HUES64 (cell line): ENCODE measurements around the gene PANK2.
"Not testable (repeated sequence)": the region's sequence is repeated elsewhere in the genome, so short reads cannot be mapped to it uniquely, and the experiment has no call there.

Source experiments
- H3K27ac ChIP-seq: 2 replicates; pipeline ENCODE4 v1.7.0; 2013; ENCODE audit warnings: low read depth, low read length, inconsistent platforms
- H3K27me3 ChIP-seq: 2 replicates; pipeline ENCODE4 v1.6.1; 2013; ENCODE audit warnings: mild to moderate bottlenecking, low read length; ENCODE audit not compliant: insufficient read depth
- H3K36me3 ChIP-seq: 2 replicates; pipeline ENCODE4 v1.6.1; 2013; ENCODE audit warnings: mild to moderate bottlenecking, low read length; ENCODE audit not compliant: insufficient read depth
- H3K4me1 ChIP-seq: 2 replicates; pipeline ENCODE4 v1.6.1; 2013; ENCODE audit warnings: mild to moderate bottlenecking, low read length, moderate library complexity; ENCODE audit not compliant: insufficient read depth
- H3K4me3 ChIP-seq: 2 replicates; pipeline ENCODE4 v1.5.1; 2013; ENCODE audit warnings: mild to moderate bottlenecking, low read length, moderate library complexity
- H3K9ac ChIP-seq: 2 replicates; pipeline ENCODE4 v1.6.1; 2013; ENCODE audit warnings: mild to moderate bottlenecking, low read depth, low read length
- H3K9me3 ChIP-seq: 2 replicates; pipeline ENCODE4 v1.6.1; 2013; ENCODE audit warnings: low read depth, low read length; ENCODE audit not compliant: insufficient read depth
- WGBS: fragments of 150-250, 120-280 bp; methylation state at CpG from one replicate; pipeline ENCODE4 v1.1.7; 2013; ENCODE audit warnings: missing lambda C conversion rate; 5-methylcytosine and 5-hydroxymethylcytosine counted together

The PANK2 gene

DNA sequence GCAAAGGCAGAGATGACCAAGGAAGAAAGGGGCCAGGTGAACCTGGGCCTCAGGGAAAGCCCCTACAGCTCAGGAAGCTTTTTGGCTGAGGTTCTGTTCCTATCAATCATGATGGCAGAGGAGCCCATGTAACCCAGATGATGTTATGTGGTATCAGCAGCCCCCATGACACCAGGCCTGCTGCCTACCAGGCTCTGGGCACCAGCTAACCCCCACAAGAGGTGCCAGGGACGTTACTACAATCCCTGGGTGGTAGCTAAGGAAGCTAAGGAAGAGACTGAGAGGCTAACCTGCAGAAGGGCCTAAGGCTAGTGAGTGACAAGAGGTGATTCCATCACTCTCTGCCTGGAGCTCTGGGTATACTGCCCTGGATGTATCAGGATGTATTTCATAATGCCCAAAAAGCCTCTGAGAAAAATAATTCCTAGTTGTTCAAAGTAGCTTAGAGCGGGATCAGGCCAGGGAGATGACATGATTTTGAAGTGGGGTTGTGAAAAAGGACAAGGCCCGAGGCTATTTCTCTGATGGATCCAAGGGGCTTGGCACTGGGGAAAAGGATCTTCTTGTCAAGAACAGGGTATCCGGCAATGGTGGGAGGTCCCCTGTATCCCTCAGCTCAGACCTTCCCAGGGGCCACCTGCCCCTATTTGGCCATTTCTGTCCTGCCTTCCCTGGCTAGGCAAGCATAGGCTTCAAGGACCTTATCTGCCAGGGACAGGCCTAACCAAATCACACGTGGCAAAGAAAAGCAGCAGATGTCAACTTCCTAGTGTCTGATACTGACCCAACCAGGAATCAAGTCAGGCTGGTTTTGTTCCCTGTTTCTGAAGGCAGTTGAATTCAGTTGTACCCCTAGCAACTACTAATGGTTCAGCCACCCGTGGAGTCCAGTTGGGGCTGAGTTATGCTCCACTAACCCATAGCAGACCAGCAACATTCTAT lies 41.3 kb downstream of the PANK2 start:
- no peaks in the 10 kb centered on the region; the same call in 1 of the 2 replicates for H3K4me1 ChIP-seq
- no peaks in the 10 kb centered on the region for H3K27me3 ChIP-seq
- H3K9me3 ChIP-seq: no peaks in the 10 kb centered on the region
- H3K27ac ChIP-seq: no peak overlapping the region
- WGBS: 80% methylated on average over 6 of the region's 6 CpGs
- H3K36me3 ChIP-seq: peaks cover 12% of the 10 kb centered on the region; the same call in 1 of the 2 replicates
- H3K9ac ChIP-seq: no peak overlapping the region
- H3K4me3 ChIP-seq: no peak overlapping the region

DNA sequence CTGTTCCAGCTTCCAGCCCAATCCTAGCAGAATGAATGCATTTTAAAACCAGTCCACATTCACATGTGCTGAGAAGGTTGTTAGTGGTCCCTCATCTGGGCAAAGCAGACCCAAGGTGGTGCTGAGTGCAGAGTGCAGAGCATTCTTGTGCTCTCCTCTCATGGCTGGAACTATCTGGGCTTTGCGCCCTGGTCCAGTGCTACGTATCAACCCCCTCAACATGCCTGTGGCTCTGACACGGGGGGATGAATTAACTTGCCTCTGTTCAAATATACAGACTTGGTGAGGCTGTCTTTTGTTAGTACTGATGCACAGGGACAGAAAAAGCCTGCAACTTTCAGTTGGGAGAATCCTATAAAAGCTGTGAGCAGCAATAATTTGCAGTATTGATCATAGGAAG lies 42.5 kb downstream of the PANK2 start:
- H3K27ac ChIP-seq: no peak overlapping the region
- no peaks in the 10 kb centered on the region; the same call in 1 of the 2 replicates for H3K4me1 ChIP-seq
- H3K36me3 ChIP-seq: peaks cover 12% of the 10 kb centered on the region; the same call in 1 of the 2 replicates
- no peak overlapping the region for H3K4me3 ChIP-seq
- no peak overlapping the region for H3K9ac ChIP-seq
- H3K27me3 ChIP-seq: no peaks in the 10 kb centered on the region
- H3K9me3 ChIP-seq: no peaks in the 10 kb centered on the region
- WGBS: 91% methylated on average over 3 of the region's 3 CpGs

GRCh38 chr20:3932277-3932676 lies 43.1 kb downstream of the PANK2 start:
- H3K4me3 ChIP-seq: no peak overlapping the region
- WGBS: 94% methylated on average over 4 of the region's 4 CpGs
- H3K4me1 ChIP-seq: no peaks in the 10 kb centered on the region; the same call in 1 of the 2 replicates
- H3K36me3 ChIP-seq: peaks cover 12% of the 10 kb centered on the region; the same call in 1 of the 2 replicates
- H3K9ac ChIP-seq: no peak overlapping the region
- no peak overlapping the region for H3K27ac ChIP-seq
- no peaks in the 10 kb centered on the region for H3K27me3 ChIP-seq
- H3K9me3 ChIP-seq: no peaks in the 10 kb centered on the region

DNA sequence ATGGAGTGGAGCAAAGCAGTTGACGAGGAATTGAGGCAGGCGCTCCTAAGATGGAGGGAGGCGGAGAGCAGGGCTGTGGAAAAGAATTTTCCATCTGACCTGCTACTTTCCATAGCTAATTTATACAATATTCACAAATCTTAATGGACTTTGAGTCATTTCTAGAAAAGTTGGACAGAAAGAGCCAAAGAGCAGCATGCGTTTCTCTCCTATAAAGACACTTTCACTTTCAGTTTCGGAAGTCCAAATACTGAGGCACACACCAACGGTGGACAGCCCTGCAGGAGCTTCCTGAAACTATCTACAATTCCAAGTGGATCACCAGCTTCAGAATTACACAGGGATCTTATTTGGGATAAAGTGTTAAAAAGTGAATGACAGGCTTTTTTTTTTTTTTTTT lies 43.5 kb downstream of the PANK2 start:
- no peaks in the 10 kb centered on the region for H3K27me3 ChIP-seq
- H3K9me3 ChIP-seq: no peaks in the 10 kb centered on the region
- H3K4me3 ChIP-seq: no peak overlapping the region
- no peak overlapping the region for H3K27ac ChIP-seq
- H3K36me3 ChIP-seq: peaks cover 14% of the 10 kb centered on the region; the same call in 1 of the 2 replicates
- H3K9ac ChIP-seq: no peak overlapping the region
- H3K4me1 ChIP-seq: no peaks in the 10 kb centered on the region
- WGBS: 94% methylated on average over 6 of the region's 6 CpGs

DNA sequence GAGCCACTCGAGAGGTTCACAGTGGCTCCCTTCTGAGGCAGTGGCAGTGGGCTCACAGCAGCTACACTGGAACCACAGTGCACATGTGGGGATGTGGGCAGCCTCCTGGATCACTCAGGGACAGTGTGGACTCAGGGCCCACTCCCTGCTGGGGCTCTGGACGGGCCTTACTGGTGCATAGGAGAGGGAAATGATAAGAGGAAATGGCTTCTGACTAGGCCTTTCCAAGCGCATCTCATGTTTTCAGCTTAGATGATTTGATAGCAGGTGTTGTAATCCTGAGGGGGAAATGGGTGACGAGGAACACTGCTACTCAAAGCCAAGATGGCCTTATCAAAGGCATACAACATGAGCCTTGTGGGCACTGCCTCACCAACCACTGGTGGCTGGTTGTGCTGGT lies 44.0 kb downstream of the PANK2 start:
- peaks cover 19% of the 10 kb centered on the region; the same call in 1 of the 2 replicates for H3K36me3 ChIP-seq
- no peaks in the 10 kb centered on the region for H3K27me3 ChIP-seq
- 93% methylated on average over 4 of the region's 4 CpGs for WGBS
- no peaks in the 10 kb centered on the region for H3K4me1 ChIP-seq
- H3K9me3 ChIP-seq: no peaks in the 10 kb centered on the region
- H3K9ac ChIP-seq: no peak overlapping the region
- H3K4me3 ChIP-seq: no peak overlapping the region
- no peak overlapping the region for H3K27ac ChIP-seq

DNA sequence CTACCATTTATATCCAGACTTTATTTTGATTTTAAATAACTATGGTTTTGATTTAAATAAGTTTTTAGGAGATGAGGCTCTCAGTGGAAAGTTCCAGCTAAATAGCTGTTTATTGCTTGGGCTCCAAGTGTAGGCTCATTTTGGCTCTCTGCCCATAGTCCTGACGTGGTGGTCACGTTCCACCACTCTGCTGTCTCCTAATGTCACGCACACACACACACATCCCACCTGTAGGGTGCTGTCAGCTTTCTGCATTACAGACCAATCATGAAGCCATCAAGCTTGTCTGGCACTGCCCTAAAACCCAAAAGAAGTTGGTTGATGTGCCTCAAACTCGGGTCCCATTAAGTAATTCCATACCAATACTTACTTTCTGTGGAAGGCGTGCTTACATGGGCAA lies 45.4 kb downstream of the PANK2 start:
- H3K9me3 ChIP-seq: no peaks in the 10 kb centered on the region
- no peaks in the 10 kb centered on the region for H3K4me1 ChIP-seq
- no peak overlapping the region for H3K4me3 ChIP-seq
- H3K9ac ChIP-seq: no peak overlapping the region
- H3K27me3 ChIP-seq: no peaks in the 10 kb centered on the region
- WGBS: 90% methylated on average over 5 of the region's 5 CpGs
- H3K36me3 ChIP-seq: peaks cover 20% of the 10 kb centered on the region; the same call in 1 of the 2 replicates
- H3K27ac ChIP-seq: no peak overlapping the region

- H3K27ac ChIP-seq: no peak overlapping the region
- H3K9ac ChIP-seq: no peak overlapping the region
- H3K27me3 ChIP-seq: no peaks in the 10 kb centered on the region
- WGBS: 78% methylated on average over 6 of the region's 6 CpGs
- no peaks in the 10 kb centered on the region for H3K4me1 ChIP-seq
- peaks cover 20% of the 10 kb centered on the region; the same call in 1 of the 2 replicates for H3K36me3 ChIP-seq
- no peaks in the 10 kb centered on the region for H3K9me3 ChIP-seq
- no peak overlapping the region for H3K4me3 ChIP-seq
Observed at GRCh38 chr20:3935295-3935955, 46.2 kb downstream of the PANK2 start.

GRCh38 chr20:3935956-3936340 lies 46.8 kb downstream of the PANK2 start:
- Histone ChIP-seq H3K4me1 (no peaks in the 10 kb centered on the region), H3K4me3 (no peak overlapping the region), H3K27ac (no peak overlapping the region), H3K36me3 (peaks cover 20% of the 10 kb centered on the region; the same call in 1 of the 2 replicates), H3K27me3 (no peaks in the 10 kb centered on the region), H3K9me3 (no peaks in the 10 kb centered on the region), H3K9ac (no peak overlapping the region)
- 87% methylated on average over 2 of the region's 2 CpGs for WGBS

- H3K27ac ChIP-seq: no peak overlapping the region
- no peaks in the 10 kb centered on the region for H3K27me3 ChIP-seq
- no peak overlapping the region for H3K4me3 ChIP-seq
- no peaks in the 10 kb centered on the region for H3K9me3 ChIP-seq
- peaks cover 20% of the 10 kb centered on the region; the same call in 1 of the 2 replicates for H3K36me3 ChIP-seq
- no peaks in the 10 kb centered on the region for H3K4me1 ChIP-seq
- H3K9ac ChIP-seq: no peak overlapping the region
- WGBS: 99% methylated on average over 3 of the region's 3 CpGs
Observed at GRCh38 chr20:3937618-3938017, 48.4 kb downstream of the PANK2 start.

- H3K4me3 ChIP-seq: no peak overlapping the region
- no peak overlapping the region for H3K27ac ChIP-seq
- H3K27me3 ChIP-seq: no peaks in the 10 kb centered on the region
- H3K4me1 ChIP-seq: no peaks in the 10 kb centered on the region
- 81% methylated on average over 6 of the region's 6 CpGs for WGBS
- H3K9ac ChIP-seq: no peak overlapping the region
- peaks cover 11% of the 10 kb centered on the region; the same call in 1 of the 2 replicates for H3K36me3 ChIP-seq
- no peaks in the 10 kb centered on the region for H3K9me3 ChIP-seq
Observed at GRCh38 chr20:3940905-3941304, 51.7 kb downstream of the PANK2 start.

- not testable (repeated sequence) for H3K36me3 ChIP-seq, H3K9ac ChIP-seq, H3K27ac ChIP-seq, H3K9me3 ChIP-seq, H3K4me3 ChIP-seq, H3K27me3 ChIP-seq, H3K4me1 ChIP-seq
- 96% methylated on average over 6 of the region's 7 CpGs for WGBS
Observed at GRCh38 chr20:3946666-3947065, 57.5 kb downstream of the PANK2 start.
